Brain pericyte (primary cell): ENCODE data around the gene FAM120B.
"Not testable (repeated sequence)": the region's sequence is repeated elsewhere in the genome, so short reads cannot be mapped to it uniquely, and the experiment has no call there.

ENCODE experiments used
- DNase-seq: peaks from one replicate; pipeline ENCODE4 v3.0.0-alpha.2; 2012; ENCODE audit warnings: low read depth, low spot score

FAM120B gene

GRCh38 chr6:170381562-170381961 is 75.0 kb downstream of the FAM120B start:
- DNase-seq = no peak

DNA sequence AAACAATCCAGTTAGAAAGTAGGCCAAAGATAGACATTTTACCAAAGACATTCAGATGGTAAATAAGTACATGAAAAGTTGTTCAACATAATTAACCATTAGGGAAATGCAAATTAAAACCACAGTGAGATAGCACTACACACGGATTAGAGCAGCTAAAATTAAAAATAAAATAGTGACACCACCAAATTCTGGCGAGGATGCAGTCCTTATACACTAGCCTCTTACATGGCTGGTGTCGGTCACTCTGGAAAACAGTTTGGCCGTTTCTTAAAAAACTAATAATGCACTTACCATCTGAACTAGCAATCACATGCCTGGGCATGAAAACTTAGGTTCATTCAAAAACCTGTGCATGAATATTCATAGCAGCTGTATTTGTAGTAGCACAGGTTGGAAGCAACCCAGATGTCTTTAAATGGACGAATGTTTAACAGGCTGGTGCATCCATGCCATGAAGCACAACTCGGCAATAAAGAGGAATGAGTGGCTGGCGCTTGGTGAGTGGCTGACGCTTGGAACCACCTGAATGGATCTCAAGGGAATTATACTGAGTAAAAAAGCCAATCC is 77.0 kb downstream of the FAM120B start:
- no peak for DNase-seq

GRCh38 chr6:170385506-170385905 is 78.9 kb downstream of the FAM120B start:
- DNase-seq = no peak

- DNase-seq = no peak
Observed at GRCh38 chr6:170388113-170388512, 81.6 kb downstream of the FAM120B start.

DNA sequence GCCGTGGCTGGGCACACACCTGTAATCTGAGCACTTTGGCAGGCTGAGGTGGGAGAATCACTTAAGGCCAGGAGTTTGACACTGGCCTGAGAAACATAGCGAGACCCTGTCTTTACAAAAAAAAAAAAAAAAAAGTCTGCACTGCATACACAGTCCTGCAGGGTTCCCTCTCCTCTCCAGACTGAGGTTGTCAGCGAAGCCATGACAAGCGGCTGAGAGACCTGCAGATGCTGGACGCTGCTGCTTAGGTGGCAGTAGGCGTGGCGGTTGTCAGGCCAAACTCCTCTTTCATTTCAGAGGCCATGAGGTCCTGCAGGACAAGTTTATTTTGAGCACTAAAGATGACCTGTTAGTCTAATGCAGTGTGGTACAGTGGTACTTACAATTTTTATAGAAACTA is 86.5 kb downstream of the FAM120B start:
- no peak for DNase-seq

GRCh38 chr6:170393807-170394399 is 87.3 kb downstream of the FAM120B start:
- no peak for DNase-seq

DNA sequence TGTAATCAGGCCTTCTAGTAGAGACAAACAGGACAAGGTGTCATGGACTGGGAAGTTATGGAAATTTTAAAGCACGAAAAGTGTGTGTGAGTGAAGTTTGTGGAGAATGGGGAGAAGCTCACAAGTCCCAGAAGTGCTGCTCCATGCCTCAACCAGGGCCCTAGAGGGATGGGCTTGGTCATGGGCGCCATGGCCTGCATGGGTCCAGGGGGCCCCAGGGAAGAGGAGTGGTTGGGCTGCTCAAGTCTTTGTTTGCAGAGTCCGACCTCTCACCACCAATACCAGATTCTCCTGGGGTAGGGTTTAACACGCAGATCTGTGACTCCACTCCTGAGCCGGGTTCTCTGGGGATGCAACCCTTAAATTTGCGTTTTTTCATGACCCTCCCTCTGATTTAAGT is 88.4 kb downstream of the FAM120B start:
- no peak for DNase-seq

GRCh38 chr6:170398743-170399369 is 92.3 kb downstream of the FAM120B start:
- DNase-seq = not testable (repeated sequence)

DNA sequence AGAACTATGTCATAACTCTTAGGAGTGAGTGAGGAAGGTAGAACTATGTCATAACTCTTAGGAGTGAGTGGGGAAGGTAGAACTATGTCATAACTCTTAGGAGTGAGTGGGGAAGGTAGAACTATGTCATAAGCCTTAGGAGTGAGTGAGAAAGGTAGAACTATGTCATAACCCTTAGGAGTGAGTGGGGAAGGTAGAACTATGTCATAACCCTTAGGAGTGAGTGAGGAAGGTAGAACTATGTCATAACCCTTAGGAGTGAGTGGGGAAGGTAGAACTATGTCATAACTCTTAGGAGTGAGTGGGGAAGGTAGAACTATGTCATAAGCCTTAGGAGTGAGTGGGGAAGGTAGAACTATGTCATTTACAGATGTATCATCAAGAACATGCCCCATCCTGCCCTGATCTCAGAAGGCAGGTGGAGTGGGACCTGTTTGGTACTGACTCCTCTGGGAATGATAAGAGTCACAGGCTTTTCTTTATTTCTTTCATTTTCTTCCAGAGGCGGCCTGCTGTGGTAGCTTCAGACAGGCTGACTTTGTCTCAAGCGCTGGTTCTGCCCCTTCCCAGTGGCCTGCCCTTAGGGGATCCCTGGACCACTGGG is 93.5 kb downstream of the FAM120B start:
- DNase-seq = not testable (repeated sequence)

DNA sequence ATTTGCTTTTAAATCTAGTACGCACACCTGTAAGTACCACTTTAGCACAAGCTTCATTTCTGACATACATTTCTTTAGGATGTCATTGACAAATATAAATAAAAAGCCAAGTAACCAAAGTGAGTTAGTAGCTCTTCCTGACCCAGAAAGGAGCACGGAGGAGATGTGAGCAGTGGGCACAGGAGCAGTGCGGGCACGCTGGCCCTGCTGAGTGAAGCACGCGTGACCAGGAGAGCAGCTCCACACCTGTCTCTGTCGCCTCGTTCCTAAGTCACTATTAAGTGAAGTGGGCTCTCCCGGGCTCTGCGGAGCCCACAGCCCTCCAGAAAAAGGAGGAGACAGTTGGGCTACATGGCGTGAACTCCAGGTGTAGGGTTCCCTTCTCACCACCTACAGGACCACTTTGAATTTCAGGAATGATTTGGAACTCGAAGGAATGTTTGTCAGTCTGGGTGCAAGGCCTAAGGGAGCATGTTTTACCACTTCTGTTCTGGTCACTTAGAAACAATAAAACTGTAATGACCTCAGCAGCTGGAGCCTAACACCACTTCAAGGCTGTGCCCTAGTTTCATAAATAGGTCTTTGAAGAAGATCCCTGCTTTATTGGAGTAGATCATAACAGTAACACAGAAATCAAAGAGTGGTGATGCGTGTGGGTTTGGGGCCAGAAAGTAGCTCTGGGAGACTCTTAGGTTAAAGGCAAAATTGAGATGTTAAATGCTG is 95.9 kb downstream of the FAM120B start:
- DNase-seq = no peak

- DNase-seq = no peak
Observed at GRCh38 chr6:170403451-170403850, 96.9 kb downstream of the FAM120B start.

- DNase-seq = no peak
Observed at GRCh38 chr6:170404036-170404435, 97.5 kb downstream of the FAM120B start.

DNA sequence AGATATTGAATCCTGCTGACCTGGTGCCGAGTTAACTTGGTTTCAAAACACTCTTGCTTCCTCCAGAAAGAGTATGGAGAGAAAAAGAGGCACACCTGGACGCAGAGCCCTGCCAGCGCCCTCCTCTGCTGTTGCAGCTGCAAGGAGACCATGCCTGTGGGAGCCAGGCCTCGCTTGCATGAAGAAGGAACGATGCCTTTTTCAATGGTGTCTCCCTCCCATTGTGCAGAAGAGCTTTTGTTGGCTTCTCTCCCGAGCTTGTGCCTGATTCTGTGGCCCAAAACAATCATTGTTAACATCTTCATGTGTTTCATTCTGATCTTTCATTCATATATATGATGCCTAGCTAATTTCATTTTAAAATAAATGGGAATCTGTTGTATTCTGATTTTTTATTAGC is 98.1 kb downstream of the FAM120B start:
- no peak for DNase-seq

- DNase-seq = no peak
Observed at GRCh38 chr6:170405311-170405975, 98.9 kb downstream of the FAM120B start.

DNA sequence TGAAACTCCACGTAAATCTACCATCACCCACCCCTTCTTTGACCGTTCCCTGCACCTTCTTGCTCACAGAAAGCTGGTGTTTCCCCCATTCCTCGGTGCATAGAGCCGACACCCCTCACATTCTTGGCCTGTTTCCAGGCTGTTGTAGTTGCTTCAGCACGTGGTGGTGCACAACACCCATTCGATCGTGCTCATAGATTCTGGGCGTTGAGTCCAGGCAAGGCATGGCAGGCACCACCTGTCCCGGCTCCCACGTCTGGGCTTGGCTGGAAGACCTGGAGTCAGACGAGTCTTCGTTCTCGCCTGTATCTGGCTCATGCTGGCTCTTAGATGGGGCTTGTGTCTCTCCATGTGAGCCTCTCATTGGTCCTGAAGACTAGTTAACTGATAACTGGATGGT is 100.6 kb downstream of the FAM120B start:
- no peak for DNase-seq

- DNase-seq = no peak
Observed at GRCh38 chr6:170407932-170408331, 101.4 kb downstream of the FAM120B start.

- DNase-seq = not testable (repeated sequence)
Observed at GRCh38 chr6:170409746-170410145, 103.2 kb downstream of the FAM120B start.

- DNase-seq = no peak
Observed at GRCh38 chr6:170410241-170410640, 103.7 kb downstream of the FAM120B start.

- DNase-seq = no peak
Observed at GRCh38 chr6:170415318-170415717, 108.8 kb downstream of the FAM120B start.

DNA sequence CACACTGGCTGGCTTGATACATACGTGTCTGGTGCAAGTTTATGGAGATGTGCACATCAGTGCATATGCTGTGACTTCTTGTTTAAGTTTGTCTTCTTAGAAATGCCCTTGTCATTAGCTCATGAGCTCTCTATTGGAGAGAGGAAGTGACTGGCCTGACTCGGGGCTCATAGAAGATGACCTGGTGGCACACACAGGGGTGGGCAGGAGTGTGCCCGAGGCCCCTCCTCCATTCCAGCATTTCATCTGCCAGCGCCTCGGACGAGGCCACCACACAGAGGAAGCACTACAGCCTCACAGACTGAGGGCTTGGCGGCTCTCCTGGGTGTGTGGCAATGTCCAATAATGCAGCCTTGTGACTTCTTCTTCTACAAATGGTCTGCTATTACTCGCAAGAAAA is 109.7 kb downstream of the FAM120B start:
- DNase-seq = no peak

DNA sequence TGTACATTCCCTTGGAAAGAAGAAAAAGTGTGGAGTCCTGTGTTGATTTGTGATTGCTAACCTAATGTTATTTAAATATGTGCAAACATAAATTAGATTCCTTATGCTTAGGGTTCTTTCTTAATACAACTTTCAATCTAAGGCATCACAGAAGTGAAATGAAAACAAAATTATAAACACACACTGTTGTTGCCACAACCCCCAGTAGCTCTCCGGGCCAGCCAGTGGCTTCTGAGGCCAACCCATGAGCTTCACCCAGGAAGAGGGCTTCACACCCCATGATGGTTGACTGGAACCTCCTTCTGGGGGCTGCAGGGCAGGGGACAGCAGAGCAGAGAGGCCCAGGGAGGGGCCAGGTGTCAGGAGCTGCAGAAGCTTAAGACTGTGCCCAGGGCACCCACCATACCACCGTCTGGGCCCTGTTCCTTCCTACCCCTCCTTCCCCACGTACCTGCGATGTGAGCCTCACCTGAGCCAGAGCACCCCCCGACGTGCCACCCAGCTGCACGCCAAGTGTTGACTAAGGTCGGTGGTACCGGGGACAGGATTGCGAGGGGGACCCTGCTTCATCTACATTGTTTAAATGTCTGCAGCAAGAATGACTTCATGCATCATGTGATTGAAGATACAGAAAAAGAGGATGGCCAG is 110.5 kb downstream of the FAM120B start:
- DNase-seq = no peak
